Caco-2 (cell line): Measurements from ENCODE around the gene IER3IP1. TPM values are rescaled to one million over a fixed set of nuclear protein-coding genes. Genes with fewer than 3 reads are reported as not detected.

Experiments
- Bru-seq: library from RNA; stranded (reverse); fragments of 400-500 nt; gene quantifications from one replicate; lab custom pipeline; 2021; lab: Mats Ljungman, UMichigan
- BruChase-seq, 2 experiments: library from RNA; stranded (reverse); fragments of 400-500 nt; gene quantifications; one replicate each; lab custom pipeline; 2021; lab: Mats Ljungman, UMichigan
- BruUV-seq: library from RNA; stranded (reverse); fragments of 400-500 nt; replicated peaks from 2 replicates; lab custom pipeline; 2021; lab: Mats Ljungman, UMichigan
- CTCF ChIA-PET: fragments of 300-600 bp; sonication (Branson Sonifier 250); formaldehyde crosslinking; loops from one replicate; lab custom pipeline; 2022; ENCODE audit warnings: antibody characterized with exemption; lab: Charles Lee
- POLR2A ChIA-PET: fragments of 300-600 bp; sonication (Branson Sonifier 250); formaldehyde crosslinking; loops from one replicate; lab custom pipeline; 2022; ENCODE audit warnings: antibody characterized with exemption; lab: Charles Lee
- DNase-seq, 2 experiments: peaks; one replicate each; pipeline versions ENCODE4 v3.0.0 to v3.0.0-alpha.2; 2020 to 2022
- H3K27me3 ChIP-seq: replicated peaks from 2 replicates; pipeline ENCODE4 v1.6.0; 2011; ENCODE audit warnings: low read length; ENCODE audit not compliant: control insufficient read depth, insufficient read depth
- H3K36me3 ChIP-seq: 2 replicates; pipeline ENCODE4 v1.5.1; 2011; ENCODE audit warnings: low read length; ENCODE audit not compliant: control insufficient read depth, insufficient read depth
- H3K4me1 ChIP-seq: fragments of 250-450 bp; sonication (Bioruptor Pico); 2 replicates; pipeline ENCODE4 v1.5.1; 2020; ENCODE audit warnings: mild to moderate bottlenecking
- H3K4me3 ChIP-seq: 2 replicates; pipeline ENCODE4 v1.5.1; 2011; ENCODE audit warnings: low read depth, mild to moderate bottlenecking, control low read depth, low read length
- H3K9me3 ChIP-seq: fragments of 250-450 bp; sonication (Bioruptor Pico); 2 replicates; pipeline ENCODE4 v1.5.1; 2020; ENCODE audit warnings: mild to moderate bottlenecking, moderate library complexity
- H3K27ac Mint-ChIP-seq: one replicate; pipeline ENCODE4 v1.8.0; 2022; ENCODE audit warnings: mixed read lengths; ENCODE audit not compliant: unreplicated experiment
- H3K27me3 Mint-ChIP-seq: one replicate; pipeline ENCODE4 v1.8.0; 2022; ENCODE audit warnings: mixed read lengths; ENCODE audit not compliant: insufficient read depth, unreplicated experiment
- H3K36me3 Mint-ChIP-seq: one replicate; pipeline ENCODE4 v1.8.0; 2022; ENCODE audit warnings: mild to moderate bottlenecking, mixed read lengths; ENCODE audit not compliant: insufficient read depth, unreplicated experiment
- H3K4me1 Mint-ChIP-seq: one replicate; pipeline ENCODE4 v1.8.0; 2022; ENCODE audit warnings: low read depth, mixed read lengths; ENCODE audit not compliant: unreplicated experiment
- H3K4me3 Mint-ChIP-seq: one replicate; pipeline ENCODE4 v1.8.0; 2022; ENCODE audit warnings: mild to moderate bottlenecking, moderate library complexity, mixed read lengths; ENCODE audit not compliant: unreplicated experiment
- H3K9me3 Mint-ChIP-seq: one replicate; pipeline ENCODE4 v1.8.0; 2022; ENCODE audit warnings: mixed read lengths; ENCODE audit not compliant: unreplicated experiment
- intact Hi-C: fragments of 100-400 bp; cut with micrococcal nuclease; formaldehyde crosslinking; loops from one replicate; pipeline ENCODE4 v1.10.0; 2022; ENCODE audit not compliant: unreplicated experiment
- long read RNA-seq: library from polyadenylated mRNA; stranded (forward); transcript quantifications from one replicate; pipeline ENCODE4 v2.0.0, GENCODE V29; 2022
- total RNA-seq: library from RNA; stranded (reverse); gene quantifications from 2 replicates; pipeline ENCODE4 v1.2.3, GENCODE V29; 2022
- TF ChIP-seq, protein P1 (sequence below), 2 experiments: fragments of 200-600 bp in 1 of 2; IDR thresholded peaks; 1 replicate in 1 of 2; 2 replicates in 1 of 2; pipeline versions ENCODE4 v1.5.1 to v1.8.0; 2011 to 2022; ENCODE audit warnings: antibody characterized with exemption in 1 of 2, control low read depth in 1 of 2, inconsistent platforms in 1 of 2, low read depth in 1 of 2, low read length in 1 of 2, mild to moderate bottlenecking in 1 of 2, moderate library complexity in 1 of 2; ENCODE audit not compliant: insufficient read depth in 1 of 2, severe bottlenecking in 1 of 2, unreplicated experiment in 1 of 2

IER3IP1 gene, protein sequence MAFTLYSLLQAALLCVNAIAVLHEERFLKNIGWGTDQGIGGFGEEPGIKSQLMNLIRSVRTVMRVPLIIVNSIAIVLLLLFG
- total RNA-seq (5.0 and 5.9 TPM in 2 replicates), Bru-seq, nascent RNA (percentile 70 among the genes with signal in this experiment), BruChase-seq, experiment 1, labeled RNA remaining after a 2-hour chase (percentile 89 among the genes with signal in this experiment), BruChase-seq, experiment 2, labeled RNA remaining after a 6-hour chase (percentile 95 among the genes with signal in this experiment)
- long read RNA-seq, transcript IER3IP1-201 (3 exons, 3,689 nt) = major isoform, 77 of 77 reads
- long read RNA-seq, partial matches to known transcripts = 0 of 77 reads
- long read RNA-seq, other reads (novel, unspliced or antisense) = 0 of 77 reads

DNA sequence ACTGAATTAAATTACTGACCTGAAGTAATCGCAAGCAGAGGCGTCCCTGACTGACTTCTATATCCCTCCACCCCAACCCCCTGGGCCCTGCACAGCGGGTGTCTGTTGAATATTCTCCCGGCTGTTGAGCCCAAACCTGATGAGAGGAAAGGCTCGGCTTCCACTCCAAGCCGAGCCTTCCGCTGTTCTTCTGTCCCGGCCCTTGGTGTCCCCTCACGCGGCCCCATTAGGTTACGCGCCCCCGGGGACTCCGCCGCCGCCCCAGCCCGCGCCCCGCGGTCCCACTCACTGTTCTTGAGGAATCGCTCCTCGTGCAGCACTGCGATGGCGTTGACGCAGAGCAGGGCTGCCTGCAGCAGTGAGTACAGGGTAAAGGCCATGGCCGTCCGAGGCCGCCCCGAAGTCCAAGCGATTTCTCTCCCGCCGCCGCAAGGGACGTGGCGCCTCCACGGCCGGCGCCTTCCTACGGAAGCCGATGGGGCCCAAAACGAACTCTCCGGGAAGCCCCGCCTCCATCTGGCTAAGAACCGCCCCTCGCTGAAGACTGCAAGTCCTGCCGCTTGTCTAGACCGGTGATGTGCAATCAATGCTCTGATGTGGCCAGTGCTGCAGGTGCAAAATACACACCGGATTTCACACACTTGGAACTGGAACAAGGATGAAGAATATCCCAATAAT is at the start of gene IER3IP1:
Gene IER3IP1 (minus strand): TSS at position 467 of the 678 bp plus-strand sequence. CDS start 87 bp downstream, at position 380.
- intact Hi-C loops = loop anchor here (1.0 kb wide), 1 partner anchor 26 kb away; the partner anchor contains the start of gene HDHD2

DNA sequence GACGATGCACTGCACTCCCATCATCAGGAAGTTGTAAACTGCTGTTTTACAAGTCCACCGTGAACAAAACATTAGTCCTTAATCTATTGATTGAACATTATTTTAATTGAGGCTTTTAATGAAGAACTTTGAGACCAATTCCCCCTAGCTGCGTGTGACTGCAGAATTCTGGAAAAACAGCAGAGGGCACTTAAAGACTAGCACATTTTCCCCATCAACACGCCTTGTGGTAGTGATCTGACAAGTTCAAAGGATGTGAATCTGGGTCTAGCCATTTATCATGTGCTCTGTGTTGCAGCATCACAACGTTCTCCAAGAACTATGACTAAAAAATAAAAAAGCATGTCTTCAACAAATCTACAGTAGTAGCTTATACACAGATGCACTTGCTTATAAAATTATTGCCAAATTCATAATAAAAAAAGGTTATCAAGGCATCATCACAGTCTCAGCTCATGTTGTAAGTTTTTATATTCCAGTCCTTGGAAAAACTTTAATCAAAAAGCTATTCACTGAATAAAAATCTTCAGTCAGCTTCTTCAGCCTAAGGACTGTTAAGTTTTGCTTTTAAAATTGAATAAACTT is 39.5 kb upstream of the IER3IP1 start:
- TF ChIP-seq, protein P1, sequence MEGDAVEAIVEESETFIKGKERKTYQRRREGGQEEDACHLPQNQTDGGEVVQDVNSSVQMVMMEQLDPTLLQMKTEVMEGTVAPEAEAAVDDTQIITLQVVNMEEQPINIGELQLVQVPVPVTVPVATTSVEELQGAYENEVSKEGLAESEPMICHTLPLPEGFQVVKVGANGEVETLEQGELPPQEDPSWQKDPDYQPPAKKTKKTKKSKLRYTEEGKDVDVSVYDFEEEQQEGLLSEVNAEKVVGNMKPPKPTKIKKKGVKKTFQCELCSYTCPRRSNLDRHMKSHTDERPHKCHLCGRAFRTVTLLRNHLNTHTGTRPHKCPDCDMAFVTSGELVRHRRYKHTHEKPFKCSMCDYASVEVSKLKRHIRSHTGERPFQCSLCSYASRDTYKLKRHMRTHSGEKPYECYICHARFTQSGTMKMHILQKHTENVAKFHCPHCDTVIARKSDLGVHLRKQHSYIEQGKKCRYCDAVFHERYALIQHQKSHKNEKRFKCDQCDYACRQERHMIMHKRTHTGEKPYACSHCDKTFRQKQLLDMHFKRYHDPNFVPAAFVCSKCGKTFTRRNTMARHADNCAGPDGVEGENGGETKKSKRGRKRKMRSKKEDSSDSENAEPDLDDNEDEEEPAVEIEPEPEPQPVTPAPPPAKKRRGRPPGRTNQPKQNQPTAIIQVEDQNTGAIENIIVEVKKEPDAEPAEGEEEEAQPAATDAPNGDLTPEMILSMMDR (IDR thresholded peaks at IDR 0.05; ENCODE audit: insufficient read depth in 1 of 2, low read depth in 1 of 2, low read length in 1 of 2, severe bottlenecking in 1 of 2, unreplicated experiment in 1 of 2) = peak; percentile 26 to 27
- intact Hi-C loops = loop anchor here (1.0 kb wide), 1 partner anchor 534 kb away; no protein-coding TSS in a partner anchor
- Histone ChIP-seq H3K9me3 (no peaks in the 10 kb centered on the region), H3K27me3 (no peaks in the 10 kb centered on the region), H3K36me3 (no peaks in the 10 kb centered on the region), H3K4me3 (no peak overlapping the region), H3K4me1 (no peaks in the 10 kb centered on the region)
- peak in 1 of 2 experiments; percentile 15 for DNase-seq
- H3K36me3 Mint-ChIP-seq = no peaks in the 10 kb centered on the region
- no peaks in the 10 kb centered on the region for H3K4me1 Mint-ChIP-seq
- no peak overlapping the region for H3K4me3 Mint-ChIP-seq
- peaks cover 3% of the 10 kb centered on the region for H3K27me3 Mint-ChIP-seq
- CTCF ChIA-PET = interaction anchor here (1.1 kb wide), 2 partner anchors 527 to 539 kb away, joined by 3 read pairs; no protein-coding TSS in a partner anchor
- H3K9me3 Mint-ChIP-seq = no peaks in the 10 kb centered on the region
- POLR2A ChIA-PET = no interaction called here
- BruUV-seq = no TSS peak
- no peak overlapping the region for H3K27ac Mint-ChIP-seq

More for the DNA sequence above, at the start of gene IER3IP1:
- H3K4me3 ChIP-seq = peak within 1 kb of the TSS; percentile 68
- peak; percentile 85 to 88 for DNase-seq
- ChIA-PET CTCF (no interaction called here), POLR2A (no interaction called here)
- Mint-ChIP-seq H3K9me3 (no peaks in the 10 kb centered on the region), H3K4me1 (no peaks in the 10 kb centered on the region), H3K36me3 (no peaks in the 10 kb centered on the region), H3K27ac (no peak within 1 kb of the TSS), H3K27me3 (no peaks in the 10 kb centered on the region), H3K4me3 (no peak within 1 kb of the TSS)
- TF ChIP-seq, protein P1 (IDR thresholded peaks at IDR 0.05; ENCODE audit: insufficient read depth in 1 of 2, low read depth in 1 of 2, low read length in 1 of 2, severe bottlenecking in 1 of 2, unreplicated experiment in 1 of 2) = no peak
- H3K9me3 ChIP-seq = no peaks in the 10 kb centered on the region
- H3K36me3 ChIP-seq = no peaks in the 10 kb centered on the region
- no peaks in the 10 kb centered on the region for H3K4me1 ChIP-seq
- BruUV-seq = no TSS peak
- H3K27me3 ChIP-seq = no peaks in the 10 kb centered on the region

DNA sequence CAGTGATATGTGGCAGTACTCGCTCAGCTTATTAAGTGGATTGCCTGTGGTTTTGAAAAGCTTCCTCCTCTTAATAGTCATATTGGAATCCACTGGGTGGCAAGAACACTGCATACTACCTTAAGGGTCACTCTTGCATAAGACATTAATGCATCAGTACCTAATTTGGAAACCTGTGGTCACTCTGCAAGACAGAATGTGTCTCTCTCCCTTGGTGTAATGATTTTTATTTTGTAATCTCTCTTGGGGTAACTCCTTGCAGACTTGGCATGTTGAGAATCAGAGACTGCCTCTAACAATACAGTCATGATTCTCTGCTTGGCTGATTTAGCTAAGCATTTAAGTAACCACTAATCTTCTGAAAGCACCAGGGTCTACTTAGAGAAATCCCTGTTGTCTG is 33.0 kb upstream of the IER3IP1 start:
- H3K27me3 ChIP-seq = no peaks in the 10 kb centered on the region
- intact Hi-C loops = no loop called here
- H3K4me1 ChIP-seq = no peaks in the 10 kb centered on the region
- Mint-ChIP-seq H3K9me3 (no peaks in the 10 kb centered on the region), H3K36me3 (no peaks in the 10 kb centered on the region), H3K4me3 (no peak overlapping the region), H3K27ac (no peak overlapping the region), H3K4me1 (no peaks in the 10 kb centered on the region), H3K27me3 (peaks cover 8% of the 10 kb centered on the region)
- no peaks in the 10 kb centered on the region for H3K9me3 ChIP-seq
- no peak for DNase-seq
- H3K36me3 ChIP-seq = no peaks in the 10 kb centered on the region
- no peak overlapping the region for H3K4me3 ChIP-seq
- BruUV-seq = no TSS peak
- ChIA-PET CTCF (no interaction called here), POLR2A (no interaction called here)
- TF ChIP-seq, protein P1 (IDR thresholded peaks at IDR 0.05; ENCODE audit: insufficient read depth in 1 of 2, low read depth in 1 of 2, low read length in 1 of 2, severe bottlenecking in 1 of 2, unreplicated experiment in 1 of 2) = no peak
